ENCODE measurements around the gene TIAM2. TPM values are rescaled to one million over a fixed set of nuclear protein-coding genes. Genes with fewer than 3 reads are reported as not detected.
A peak's percentile ranks its signal among the peaks of the same experiment; 100 is the strongest.

TIAM2 gene
- total RNA-seq, 2 experiments from 2014 or later, result 2.5 to 3.8 TPM

GRCh38 chr6:154977588-154977987 lies 17.5 kb upstream of the TIAM2 start:
- no peak overlapping the region for H3K27ac Mint-ChIP-seq
- DNase-seq, result no peak
- H3K4me3 Mint-ChIP-seq, result no peak overlapping the region
- peaks cover 5% of the 10 kb centered on the region for H3K4me1 Mint-ChIP-seq
- peaks cover 3% of the 10 kb centered on the region for H3K36me3 Mint-ChIP-seq
- no peaks in the 10 kb centered on the region for H3K27me3 Mint-ChIP-seq
- no peaks in the 10 kb centered on the region for H3K9me3 Mint-ChIP-seq

- Mint-ChIP-seq H3K27ac (no peak overlapping the region), H3K4me3 (no peak overlapping the region), H3K9me3 (no peaks in the 10 kb centered on the region)
These were observed 14.6 kb upstream of the TIAM2 start for GRCh38 chr6:154980273-154981078.

GRCh38 chr6:154981079-154981870 lies 13.8 kb upstream of the TIAM2 start:
- Mint-ChIP-seq H3K4me3 (no peak overlapping the region), H3K9me3 (no peaks in the 10 kb centered on the region), H3K27me3 (no peaks in the 10 kb centered on the region), H3K4me1 (peaks cover 5% of the 10 kb centered on the region), H3K27ac (no peak overlapping the region), H3K36me3 (peaks cover 2% of the 10 kb centered on the region)
- no peak for DNase-seq

More at GRCh38 chr6:154980273-154981078, 14.6 kb upstream of the TIAM2 start:
- no peaks in the 10 kb centered on the region for H3K27me3 Mint-ChIP-seq
- peaks cover 5% of the 10 kb centered on the region for H3K4me1 Mint-ChIP-seq
- no peak for DNase-seq
- H3K36me3 Mint-ChIP-seq, result peaks cover 3% of the 10 kb centered on the region

- peaks cover 5% of the 10 kb centered on the region for H3K9me3 Mint-ChIP-seq
- DNase-seq, result no peak
- H3K27ac Mint-ChIP-seq, result no peak overlapping the region
- no peak overlapping the region for H3K4me3 Mint-ChIP-seq
- no peaks in the 10 kb centered on the region for H3K27me3 Mint-ChIP-seq
- H3K4me1 Mint-ChIP-seq, result peaks cover 5% of the 10 kb centered on the region
- no peaks in the 10 kb centered on the region for H3K36me3 Mint-ChIP-seq
These were observed 11.0 kb upstream of the TIAM2 start for GRCh38 chr6:154984146-154984545.

GRCh38 chr6:154986787-154987235 lies 8.3 kb upstream of the TIAM2 start:
- DNase-seq, result no peak
- Mint-ChIP-seq H3K27me3 (no peaks in the 10 kb centered on the region), H3K36me3 (no peaks in the 10 kb centered on the region), H3K9me3 (peaks cover 5% of the 10 kb centered on the region), H3K27ac (no peak overlapping the region), H3K4me3 (no peak overlapping the region), H3K4me1 (no peaks in the 10 kb centered on the region)

GRCh38 chr6:154989448-154989847 lies 5.7 kb upstream of the TIAM2 start:
- no peak for DNase-seq
- Mint-ChIP-seq H3K36me3 (no peaks in the 10 kb centered on the region), H3K27me3 (peaks cover 12% of the 10 kb centered on the region), H3K4me3 (no peak overlapping the region), H3K27ac (no peak overlapping the region), H3K9me3 (peaks cover 5% of the 10 kb centered on the region), H3K4me1 (no peaks in the 10 kb centered on the region)

GRCh38 chr6:154991207-154991606 lies 3.9 kb upstream of the TIAM2 start:
- H3K27me3 Mint-ChIP-seq, result peaks cover 21% of the 10 kb centered on the region
- no peak overlapping the region for H3K27ac Mint-ChIP-seq
- peaks cover 5% of the 10 kb centered on the region for H3K9me3 Mint-ChIP-seq
- H3K4me1 Mint-ChIP-seq, result peaks cover 3% of the 10 kb centered on the region
- H3K36me3 Mint-ChIP-seq, result no peaks in the 10 kb centered on the region
- no peak for DNase-seq
- no peak overlapping the region for H3K4me3 Mint-ChIP-seq

- DNase-seq, result no peak
- Mint-ChIP-seq H3K36me3 (no peaks in the 10 kb centered on the region), H3K4me1 (peaks cover 5% of the 10 kb centered on the region), H3K4me3 (no peak overlapping the region), H3K27me3 (peaks cover 37% of the 10 kb centered on the region), H3K9me3 (peaks cover 5% of the 10 kb centered on the region), H3K27ac (no peak overlapping the region)
These were observed 2.1 kb upstream of the TIAM2 start for GRCh38 chr6:154993026-154993425.

GRCh38 chr6:154993710-154994109 lies 1.4 kb upstream of the TIAM2 start:
- peaks cover 44% of the 10 kb centered on the region for H3K27me3 Mint-ChIP-seq
- DNase-seq, result no peak
- no peaks in the 10 kb centered on the region for H3K9me3 Mint-ChIP-seq
- no peak overlapping the region for H3K27ac Mint-ChIP-seq
- H3K36me3 Mint-ChIP-seq, result no peaks in the 10 kb centered on the region
- H3K4me3 Mint-ChIP-seq, result no peak overlapping the region
- H3K4me1 Mint-ChIP-seq, result peaks cover 5% of the 10 kb centered on the region

- no peaks in the 10 kb centered on the region for H3K36me3 Mint-ChIP-seq
- H3K4me3 Mint-ChIP-seq, result peak overlapping the region; percentile 62
- no peaks in the 10 kb centered on the region for H3K9me3 Mint-ChIP-seq
- peaks cover 5% of the 10 kb centered on the region for H3K4me1 Mint-ChIP-seq
- H3K27ac Mint-ChIP-seq, result no peak overlapping the region
- no peak for DNase-seq
- peaks cover 52% of the 10 kb centered on the region for H3K27me3 Mint-ChIP-seq
These were observed 270 bp upstream of the TIAM2 start for GRCh38 chr6:154994836-154995253.

GRCh38 chr6:154996016-154996590 lies 988 bp downstream of the TIAM2 start:
- H3K9me3 Mint-ChIP-seq, result no peaks in the 10 kb centered on the region
- H3K4me3 Mint-ChIP-seq, result peak overlapping the region; percentile 38
- DNase-seq, result no peak
- H3K4me1 Mint-ChIP-seq, result peaks cover 5% of the 10 kb centered on the region
- H3K27ac Mint-ChIP-seq, result no peak overlapping the region
- H3K27me3 Mint-ChIP-seq, result peaks cover 52% of the 10 kb centered on the region
- H3K36me3 Mint-ChIP-seq, result no peaks in the 10 kb centered on the region

GRCh38 chr6:154996841-154997311 lies 1.8 kb downstream of the TIAM2 start:
- no peak overlapping the region for H3K4me3 Mint-ChIP-seq
- no peak overlapping the region for H3K27ac Mint-ChIP-seq
- no peak for DNase-seq
- H3K4me1 Mint-ChIP-seq, result peaks cover 5% of the 10 kb centered on the region
- no peaks in the 10 kb centered on the region for H3K36me3 Mint-ChIP-seq
- H3K27me3 Mint-ChIP-seq, result peaks cover 52% of the 10 kb centered on the region
- H3K9me3 Mint-ChIP-seq, result no peaks in the 10 kb centered on the region

GRCh38 chr6:154998855-154999254 lies 3.7 kb downstream of the TIAM2 start:
- no peak for DNase-seq
- Mint-ChIP-seq H3K9me3 (no peaks in the 10 kb centered on the region), H3K27ac (no peak overlapping the region), H3K36me3 (no peaks in the 10 kb centered on the region), H3K27me3 (peaks cover 46% of the 10 kb centered on the region), H3K4me3 (no peak overlapping the region), H3K4me1 (peaks cover 5% of the 10 kb centered on the region)

- no peak for DNase-seq
- H3K9me3 Mint-ChIP-seq, result no peaks in the 10 kb centered on the region
- no peak overlapping the region for H3K27ac Mint-ChIP-seq
- no peak overlapping the region for H3K4me3 Mint-ChIP-seq
- peaks cover 28% of the 10 kb centered on the region for H3K27me3 Mint-ChIP-seq
- H3K4me1 Mint-ChIP-seq, result no peaks in the 10 kb centered on the region
- H3K36me3 Mint-ChIP-seq, result no peaks in the 10 kb centered on the region
These were observed 6.4 kb downstream of the TIAM2 start for GRCh38 chr6:155001482-155001881.

- Mint-ChIP-seq H3K36me3 (no peaks in the 10 kb centered on the region), H3K4me3 (no peak overlapping the region), H3K27me3 (peaks cover 24% of the 10 kb centered on the region), H3K4me1 (no peaks in the 10 kb centered on the region), H3K27ac (no peak overlapping the region), H3K9me3 (no peaks in the 10 kb centered on the region)
- DNase-seq, result no peak
These were observed 6.8 kb downstream of the TIAM2 start for GRCh38 chr6:155001934-155002333.
